ENCODE data around the gene FOXS1.

Gene FOXS1

GRCh38 chr20:31860390-31861134 lies 15.2 kb upstream of the FOXS1 start:
- no peak for FAIRE-seq

DNA sequence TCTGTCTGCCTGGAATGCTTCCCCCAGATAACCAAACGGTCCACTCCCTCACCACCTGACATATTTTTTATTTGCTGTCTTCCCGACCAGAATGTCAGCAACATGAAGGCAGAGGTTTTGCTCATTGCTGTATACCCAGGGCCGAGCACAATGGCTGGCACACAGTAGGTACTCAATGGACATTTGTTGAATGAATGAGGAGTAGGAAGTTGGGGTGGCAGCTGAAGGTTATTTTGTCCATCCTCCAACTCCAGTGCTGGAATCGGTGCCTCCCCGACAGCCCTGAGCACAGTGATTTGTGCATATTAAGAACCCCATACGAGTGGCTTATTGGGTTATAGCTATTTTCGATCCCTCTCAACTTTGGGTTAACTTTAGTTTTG lies 14.6 kb upstream of the FOXS1 start:
- FAIRE-seq, result no peak

DNA sequence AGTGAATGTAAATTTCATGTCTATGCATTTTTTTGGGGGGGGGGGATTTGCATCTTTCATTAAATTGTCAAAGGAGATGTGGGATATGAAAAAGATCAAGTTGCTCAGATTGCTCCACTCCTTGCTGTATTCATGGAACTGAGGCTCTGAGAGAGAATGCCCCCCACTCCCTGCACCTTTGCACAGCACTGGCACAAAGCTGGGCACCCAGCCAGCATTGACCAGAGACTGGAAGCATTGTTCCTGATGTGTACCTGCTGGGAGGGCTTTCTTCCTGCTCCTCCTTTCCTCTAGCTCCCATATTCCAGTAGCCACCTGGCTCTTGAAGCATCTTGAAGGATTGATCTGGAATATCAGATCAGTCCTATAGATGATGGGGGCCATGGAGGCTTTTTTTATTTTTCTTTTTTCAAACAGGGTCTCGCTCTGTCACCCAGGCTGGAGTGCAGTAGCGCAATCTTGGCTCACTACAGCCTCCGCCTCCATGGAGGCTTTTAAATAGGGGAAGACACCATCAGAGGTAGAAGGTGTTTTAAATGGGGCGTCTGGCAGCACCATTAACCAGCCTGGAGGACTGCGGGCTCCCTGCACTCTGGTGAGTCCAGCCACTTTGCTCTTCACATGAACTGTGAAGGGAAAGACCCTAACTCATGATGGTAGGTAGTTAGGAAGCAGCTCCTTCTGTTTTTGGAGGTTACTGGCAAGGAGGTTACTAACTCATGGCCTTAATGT lies 14.0 kb upstream of the FOXS1 start:
- no peak for FAIRE-seq

- no peak for FAIRE-seq
These were observed 13.3 kb upstream of the FOXS1 start for GRCh38 chr20:31858760-31859083.

- no peak for FAIRE-seq
These were observed 12.7 kb upstream of the FOXS1 start for GRCh38 chr20:31857861-31858759.

GRCh38 chr20:31856516-31856915 lies 11.1 kb upstream of the FOXS1 start:
- no peak for FAIRE-seq

GRCh38 chr20:31853481-31853880 lies 8.1 kb upstream of the FOXS1 start:
- no peak for FAIRE-seq

DNA sequence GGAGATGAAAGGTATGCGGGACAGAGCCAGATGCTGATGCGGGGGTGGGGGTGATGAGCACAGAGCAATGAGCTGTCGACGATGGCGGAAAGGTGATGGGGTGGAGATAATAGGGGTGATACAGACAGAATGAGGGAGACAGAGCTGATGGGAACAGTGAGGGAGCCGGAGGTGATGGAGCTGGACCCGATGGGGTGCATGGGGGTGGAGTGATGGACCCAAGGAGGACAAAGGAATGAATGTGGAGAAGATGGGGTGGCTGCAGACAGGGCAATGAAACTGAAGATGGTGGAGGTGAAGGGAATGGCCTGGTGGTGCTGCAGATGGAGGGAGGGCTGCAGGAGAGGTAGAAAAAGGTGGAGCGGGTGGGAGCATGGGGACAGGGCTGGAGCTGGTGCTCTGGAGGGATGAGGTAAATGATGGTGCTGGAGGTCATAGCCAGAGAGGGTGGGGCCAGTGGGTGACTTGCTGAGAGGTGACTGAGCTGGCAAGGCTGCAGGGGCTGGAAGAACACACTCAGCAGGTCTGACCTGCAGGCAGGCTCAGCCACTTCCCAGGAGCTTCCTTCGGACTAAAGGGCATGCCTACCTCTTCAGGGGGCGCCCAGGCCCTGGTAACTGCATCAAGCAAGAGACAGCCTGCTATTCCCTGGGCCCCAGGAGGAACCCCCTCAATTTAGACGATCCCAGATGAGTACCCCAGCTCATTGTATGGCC lies 6.0 kb upstream of the FOXS1 start:
- no peak for FAIRE-seq

DNA sequence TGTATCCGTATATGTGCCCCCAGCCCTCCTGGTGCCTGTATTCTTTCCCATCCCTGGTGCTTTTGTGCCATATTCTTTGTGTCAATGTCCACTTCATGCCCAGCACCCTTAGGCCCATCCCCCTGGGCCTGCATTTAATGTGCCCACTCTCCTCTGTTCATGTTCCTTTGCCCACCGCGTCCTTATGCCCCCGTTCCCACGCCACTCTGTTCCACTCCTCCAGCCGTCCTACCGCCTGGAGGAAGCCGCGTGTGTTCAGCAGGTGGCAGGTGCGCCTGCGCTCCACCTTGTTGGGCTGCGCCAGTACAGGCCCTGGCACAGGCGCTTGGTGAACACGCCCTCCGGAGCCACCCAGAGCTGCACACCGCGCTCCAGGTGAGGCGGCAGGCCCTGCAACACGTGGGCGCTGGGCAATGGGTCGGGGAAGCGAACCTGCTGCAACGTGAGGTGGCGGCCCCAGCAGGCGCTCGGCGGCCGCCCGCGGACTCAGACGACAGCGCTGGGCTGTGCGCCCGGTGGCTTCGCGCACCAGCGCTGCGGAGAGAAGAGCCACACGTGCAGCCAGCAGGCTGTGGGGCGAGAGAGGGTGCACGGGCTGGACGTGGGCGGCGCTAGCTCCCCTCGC lies 4.0 kb upstream of the FOXS1 start:
- no peak for FAIRE-seq

DNA sequence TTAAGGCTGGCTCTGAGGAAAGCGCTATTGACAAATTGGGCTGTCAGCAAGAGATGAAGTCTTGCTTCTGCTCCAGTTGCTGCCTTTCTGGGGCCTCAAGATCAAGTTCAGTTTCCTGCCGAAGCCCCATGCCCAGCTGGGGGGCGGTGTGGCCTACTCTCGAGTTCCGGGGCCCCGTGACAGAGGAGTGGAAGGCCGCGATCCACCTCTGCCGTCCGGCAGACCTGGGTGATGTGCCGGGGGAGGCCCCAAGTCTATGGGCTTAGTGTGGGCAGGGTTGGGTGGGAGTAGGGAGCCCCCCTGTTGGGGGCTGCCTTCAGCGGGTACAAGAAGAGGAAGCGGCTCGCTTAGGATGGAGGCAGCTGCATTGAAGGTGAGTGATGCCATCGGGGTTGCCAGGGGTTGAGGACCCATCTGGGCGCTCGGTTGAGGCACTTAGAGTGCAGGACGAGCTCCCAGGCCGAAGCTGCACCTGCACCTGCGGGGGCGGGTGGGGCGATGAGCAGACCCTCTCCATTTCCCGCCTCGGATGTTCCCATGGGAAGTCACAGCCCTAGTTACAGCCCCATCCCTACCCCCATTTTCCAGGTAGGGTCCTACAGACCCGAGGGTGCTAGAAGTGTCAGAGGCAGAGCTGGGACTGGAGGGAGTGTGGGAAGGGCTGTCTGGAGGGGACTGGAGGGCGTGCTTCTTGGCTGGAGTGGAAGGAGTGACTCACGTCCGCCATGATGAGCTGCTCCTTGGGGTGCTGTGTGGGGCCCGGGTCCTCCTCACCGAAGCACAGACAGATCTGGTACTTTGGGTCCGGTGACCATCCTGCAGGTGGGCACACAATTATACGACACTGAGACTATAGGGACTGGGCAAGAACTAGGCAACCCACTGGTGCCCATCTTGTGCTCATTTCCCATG lies 2.9 kb upstream of the FOXS1 start:
- FAIRE-seq, result no peak

- FAIRE-seq, result no peak
These were observed 1.4 kb upstream of the FOXS1 start for GRCh38 chr20:31846793-31847138.

- FAIRE-seq, result no peak
These were observed 586 bp downstream of the FOXS1 start for GRCh38 chr20:31844737-31845299.

DNA sequence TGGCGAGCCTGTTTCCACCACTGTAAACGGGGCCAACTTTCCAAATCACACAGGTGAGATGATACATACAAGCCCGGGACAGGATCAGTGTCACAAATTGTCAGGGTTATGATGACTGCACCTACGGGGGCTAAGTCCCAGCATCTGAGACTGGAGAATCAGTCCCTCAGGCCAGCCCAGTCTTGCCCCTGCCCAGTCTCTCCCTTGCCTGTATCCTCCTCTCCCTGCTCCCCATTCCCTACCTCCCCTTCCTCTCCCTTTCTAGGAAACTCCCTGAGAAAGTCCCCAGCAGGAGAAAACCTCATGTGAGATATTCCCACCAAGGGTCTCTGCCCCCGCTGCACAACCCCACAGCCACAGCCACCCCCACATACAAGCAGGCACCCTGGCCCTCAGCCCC lies 1.5 kb downstream of the FOXS1 start:
- FAIRE-seq, result no peak

DNA sequence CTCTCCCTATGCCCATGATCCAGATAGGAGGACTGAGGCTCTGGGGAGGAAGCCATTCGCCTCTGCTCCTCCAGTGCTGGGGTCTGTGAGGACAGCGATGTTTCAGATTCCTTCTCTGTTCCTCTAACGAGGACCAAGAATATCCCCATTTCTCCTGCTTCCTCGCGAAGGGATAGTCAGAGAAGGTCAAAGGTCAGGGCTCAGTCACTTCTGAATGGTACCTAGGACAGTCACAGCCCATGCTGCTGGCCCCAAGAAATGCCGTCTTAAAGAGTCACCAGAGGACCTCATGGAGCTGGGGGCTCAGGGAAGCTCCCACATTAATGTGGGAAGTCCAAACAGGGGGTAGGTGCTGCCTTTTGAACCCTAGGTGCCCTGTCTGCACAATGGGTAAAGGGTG lies 2.1 kb downstream of the FOXS1 start:
- FAIRE-seq, result no peak

GRCh38 chr20:31842471-31843157 lies 2.8 kb downstream of the FOXS1 start:
- FAIRE-seq, result no peak

- no peak for FAIRE-seq
These were observed 3.5 kb downstream of the FOXS1 start for GRCh38 chr20:31841928-31842327.

- no peak for FAIRE-seq
These were observed 4.2 kb downstream of the FOXS1 start for GRCh38 chr20:31840906-31841816.

- FAIRE-seq, result no peak
These were observed 5.5 kb downstream of the FOXS1 start for GRCh38 chr20:31839782-31840487.

Measured in endometrium (tissue), 2 donors.